ENCODE data around the gene RUNX2.
"Not testable (repeated sequence)": the region's sequence is repeated elsewhere in the genome, so short reads cannot be mapped to it uniquely, and the experiment has no call there.

The RUNX2 gene

DNA sequence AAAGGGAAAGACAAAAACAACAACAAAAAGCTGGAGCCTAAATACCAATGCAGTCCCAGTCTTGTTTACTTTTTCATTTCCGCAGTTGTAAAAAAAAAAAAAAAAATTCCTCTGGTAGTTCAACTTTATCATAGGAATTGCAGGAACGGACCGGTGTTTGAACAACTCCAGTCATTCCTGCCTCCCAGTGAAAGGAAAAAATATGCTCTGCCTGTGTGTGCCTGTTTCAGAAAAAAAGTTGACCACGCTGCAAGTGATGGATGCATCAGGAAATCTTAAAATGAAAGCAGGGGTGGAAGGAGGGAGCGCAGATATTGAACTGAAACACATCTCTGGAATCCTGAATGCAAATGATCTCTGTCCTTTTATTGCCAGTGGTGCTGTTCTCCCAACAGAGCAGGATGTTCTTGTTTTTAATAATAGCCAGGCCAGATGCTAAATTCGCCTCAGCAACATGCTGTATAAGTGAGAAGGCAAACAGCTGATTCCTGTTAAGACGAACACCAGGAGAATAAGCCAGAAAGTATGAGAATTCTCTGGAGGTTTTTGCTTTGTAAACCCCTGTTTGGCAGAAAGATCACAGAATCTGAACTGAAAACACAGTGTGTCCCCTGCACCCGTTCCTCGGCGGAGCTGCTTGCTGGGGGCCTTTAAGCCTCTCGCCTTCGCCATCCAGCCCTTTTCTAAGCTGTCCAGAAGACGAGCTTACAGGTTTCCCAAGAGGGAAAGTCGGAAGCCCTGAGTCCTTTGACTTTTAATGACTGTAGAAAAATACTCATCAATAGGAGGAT, 228.0 kb downstream of the RUNX2 start:
- peak; percentile 57 for DNase-seq (ENCODE audit: low read depth, low spot score)

DNA sequence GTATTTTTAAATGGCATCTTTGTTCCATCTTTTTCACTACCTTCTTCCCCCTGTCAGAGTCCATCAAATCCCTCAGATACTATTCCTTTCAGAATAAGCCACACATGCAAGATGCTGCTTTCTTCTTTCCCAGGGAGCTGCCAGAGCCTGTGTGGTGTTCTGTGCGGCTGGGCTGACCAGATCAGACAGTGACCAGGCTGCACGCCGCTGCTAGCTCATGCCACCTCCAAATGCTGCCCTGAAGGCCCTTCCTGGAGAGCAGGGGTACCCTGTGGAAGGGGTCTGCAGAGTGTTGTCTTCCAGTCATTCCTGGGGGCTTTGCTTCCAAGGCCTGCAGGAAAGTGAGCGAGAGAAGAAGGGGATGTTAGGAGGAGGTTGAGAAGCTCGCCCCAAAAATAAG, 228.7 kb downstream of the RUNX2 start:
- DNase-seq (ENCODE audit: low read depth, low spot score): no peak

DNA sequence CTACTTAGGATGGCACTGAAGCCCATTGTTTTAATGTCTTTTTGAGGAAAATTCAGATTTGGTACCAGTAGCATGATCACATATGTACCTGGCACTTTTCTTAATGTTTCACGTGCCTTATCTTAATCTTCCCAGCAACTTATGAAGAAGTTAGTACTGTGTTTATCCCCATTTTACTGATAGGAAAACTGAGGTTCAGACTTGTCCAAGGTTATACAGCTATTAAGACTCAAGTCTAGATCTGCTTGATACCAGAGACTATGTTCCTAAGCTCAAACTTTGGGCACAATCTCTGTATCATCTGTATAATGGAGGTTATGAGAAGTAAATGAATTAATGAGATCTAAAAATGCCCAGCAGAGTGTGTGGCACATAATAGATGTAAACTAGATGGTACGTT, 229.3 kb downstream of the RUNX2 start:
- DNase-seq (ENCODE audit: low read depth, low spot score): no peak

DNA sequence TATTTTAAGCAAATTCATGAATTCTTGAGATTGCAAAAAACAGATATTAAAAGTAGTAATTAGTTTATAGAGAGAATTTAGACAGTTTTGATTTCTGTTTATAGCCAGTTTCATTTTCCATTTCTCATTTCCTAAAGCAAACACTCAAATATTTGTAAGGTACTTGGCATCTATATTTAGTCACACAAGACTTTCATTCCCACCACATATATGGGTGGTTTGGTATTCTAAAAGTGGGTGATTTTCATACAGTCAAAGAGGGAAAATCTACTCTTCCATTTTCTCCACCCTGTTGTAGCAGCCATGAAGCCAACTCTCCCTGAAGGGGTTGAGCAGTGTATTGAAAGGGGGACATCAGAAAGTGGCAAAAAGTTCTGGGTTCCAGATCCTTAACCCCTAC, 230.7 kb downstream of the RUNX2 start:
- DNase-seq (ENCODE audit: low read depth, low spot score): no peak

DNA sequence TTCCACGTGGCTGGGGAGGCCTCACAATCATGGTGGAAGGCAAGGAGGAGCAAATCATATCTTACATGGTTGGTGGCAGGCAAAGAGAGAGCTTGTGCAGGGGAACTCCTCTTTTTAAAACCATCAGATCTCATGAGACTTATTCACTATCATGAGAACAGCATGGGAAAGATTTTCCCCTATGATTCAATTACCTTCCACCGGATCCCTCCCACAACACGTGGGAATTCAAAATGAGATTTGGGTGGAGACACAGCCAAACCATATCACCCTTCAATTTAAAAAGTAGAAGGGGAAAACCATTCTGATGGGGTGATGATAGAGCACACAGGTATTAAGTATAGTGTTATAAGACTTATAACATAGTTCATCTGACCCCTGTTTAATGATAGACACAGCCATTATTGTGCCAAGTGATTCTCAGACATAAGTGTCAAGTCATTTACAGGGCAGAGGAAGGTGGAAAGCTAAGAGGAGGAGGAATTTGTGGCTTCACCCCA, 232.2 kb downstream of the RUNX2 start:
- DNase-seq (ENCODE audit: low read depth, low spot score): not testable (repeated sequence)

DNA sequence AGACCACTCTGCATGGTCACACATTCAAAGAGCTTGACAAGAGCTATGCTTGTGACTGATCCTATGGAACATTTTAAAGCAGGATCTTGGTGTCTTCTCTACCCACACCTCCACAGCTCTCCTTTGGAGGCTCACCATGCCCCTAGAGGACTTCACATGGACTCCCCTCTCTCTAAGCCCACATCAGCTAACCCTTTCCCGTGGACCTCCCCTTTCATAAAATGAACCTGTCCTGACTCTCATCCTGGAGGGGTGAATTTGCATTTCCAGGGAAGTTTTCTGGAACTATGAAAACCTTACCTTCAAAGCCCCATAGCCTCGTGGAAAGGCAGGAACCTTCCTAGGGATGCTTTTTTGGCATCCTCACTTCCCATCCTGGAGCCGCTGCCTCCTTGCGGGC, 234.0 kb downstream of the RUNX2 start:
- DNase-seq (ENCODE audit: low read depth, low spot score): no peak

DNA sequence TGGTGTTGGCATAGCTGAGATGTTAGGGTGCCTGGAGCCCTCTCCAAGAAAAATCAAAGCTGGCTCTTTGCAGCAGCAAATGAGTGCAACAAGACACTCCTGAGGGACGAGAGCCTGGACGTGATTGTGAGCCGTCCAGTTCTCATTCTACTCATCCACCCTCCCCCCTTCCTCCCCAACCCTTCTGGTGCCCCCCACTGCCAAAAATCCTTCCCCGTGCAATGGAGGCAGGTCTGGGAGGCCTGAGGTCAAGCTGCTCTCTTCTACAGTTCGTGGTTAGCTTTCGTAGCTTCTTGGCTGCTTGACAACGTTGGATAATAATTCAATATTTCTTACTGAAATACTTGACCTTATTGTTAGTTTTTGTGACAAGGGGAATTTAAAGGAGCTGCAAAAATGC, 234.9 kb downstream of the RUNX2 start:
- DNase-seq (ENCODE audit: low read depth, low spot score): no peak

DNA sequence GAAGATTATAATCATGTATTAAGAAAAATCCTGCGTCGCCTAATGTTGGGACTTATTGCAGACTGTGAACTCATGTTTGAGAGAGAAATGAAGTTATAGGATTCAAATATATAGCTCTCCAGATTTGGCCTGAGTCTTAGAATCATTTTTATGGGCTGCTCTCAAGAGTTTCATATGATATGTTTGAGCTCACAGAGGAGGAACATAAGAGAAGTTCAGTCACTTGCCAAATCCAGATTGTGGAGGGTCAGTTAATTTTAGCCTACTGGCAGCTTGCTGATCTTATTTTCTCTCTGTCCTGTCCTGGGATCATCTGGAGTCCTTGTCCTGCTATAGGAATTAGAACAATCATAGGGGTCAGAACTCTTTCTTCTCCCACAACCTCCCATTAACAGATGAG, 235.7 kb downstream of the RUNX2 start:
- no peak for DNase-seq (ENCODE audit: low read depth, low spot score)

DNA sequence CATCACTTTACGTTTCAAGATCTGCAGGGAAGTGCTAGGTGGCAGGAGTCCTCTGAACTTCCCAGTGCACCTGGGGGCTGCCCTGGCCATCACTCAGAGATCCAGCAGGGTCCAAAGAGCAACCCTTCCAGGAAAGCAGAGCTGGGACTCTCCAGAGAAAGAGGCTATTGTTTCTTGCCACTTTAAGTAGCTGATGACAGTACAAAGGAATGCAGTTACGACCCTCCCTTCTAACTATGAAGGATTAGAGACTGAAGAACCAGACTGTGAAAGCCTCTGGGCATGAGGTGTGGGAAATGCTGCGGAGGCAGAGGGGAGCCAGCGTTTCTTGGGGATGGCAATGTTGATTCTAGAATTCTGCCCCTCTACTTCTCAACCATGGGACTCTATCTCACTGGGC, 238.8 kb downstream of the RUNX2 start:
- no peak for DNase-seq (ENCODE audit: low read depth, low spot score)

DNA sequence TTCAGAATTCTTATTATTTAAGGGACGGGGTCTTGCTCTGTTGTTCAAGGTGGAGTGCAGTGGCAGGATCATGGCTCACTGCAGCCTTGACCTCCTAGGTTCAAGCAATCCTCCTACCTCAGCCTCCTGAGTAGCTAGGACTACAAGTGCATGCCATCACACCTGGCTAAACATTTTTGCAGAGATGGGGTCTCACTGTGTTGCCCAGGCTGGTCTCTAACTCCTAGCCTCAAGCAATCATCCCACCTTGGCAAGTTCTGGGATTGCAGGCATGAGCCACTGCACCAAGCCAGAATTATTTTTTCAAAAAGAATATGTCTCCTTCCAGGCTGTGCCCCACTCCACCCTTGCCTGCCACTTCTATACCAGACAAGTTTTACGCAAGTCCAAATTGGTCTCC, 239.7 kb downstream of the RUNX2 start:
- no peak for DNase-seq (ENCODE audit: low read depth, low spot score)

DNA sequence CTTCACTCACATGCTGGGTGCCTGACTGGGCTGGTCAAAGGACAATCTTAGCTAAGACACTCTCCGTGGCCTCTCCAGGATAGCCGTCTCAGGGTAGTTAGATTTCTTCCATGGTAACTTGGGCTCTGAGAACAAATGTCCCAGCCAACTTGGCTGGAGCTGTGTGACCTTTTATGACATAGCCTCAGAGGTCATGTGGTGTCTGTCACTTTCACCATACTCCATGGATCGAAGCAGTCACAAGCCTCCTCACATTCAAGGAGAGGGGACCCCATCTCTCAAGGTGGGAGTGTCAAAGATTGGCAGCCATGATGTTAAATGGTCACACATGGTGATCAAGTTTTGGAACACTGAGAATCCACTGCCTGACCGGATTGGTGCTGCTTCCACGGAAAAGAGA, 240.5 kb downstream of the RUNX2 start:
- DNase-seq (ENCODE audit: low read depth, low spot score): no peak

DNA sequence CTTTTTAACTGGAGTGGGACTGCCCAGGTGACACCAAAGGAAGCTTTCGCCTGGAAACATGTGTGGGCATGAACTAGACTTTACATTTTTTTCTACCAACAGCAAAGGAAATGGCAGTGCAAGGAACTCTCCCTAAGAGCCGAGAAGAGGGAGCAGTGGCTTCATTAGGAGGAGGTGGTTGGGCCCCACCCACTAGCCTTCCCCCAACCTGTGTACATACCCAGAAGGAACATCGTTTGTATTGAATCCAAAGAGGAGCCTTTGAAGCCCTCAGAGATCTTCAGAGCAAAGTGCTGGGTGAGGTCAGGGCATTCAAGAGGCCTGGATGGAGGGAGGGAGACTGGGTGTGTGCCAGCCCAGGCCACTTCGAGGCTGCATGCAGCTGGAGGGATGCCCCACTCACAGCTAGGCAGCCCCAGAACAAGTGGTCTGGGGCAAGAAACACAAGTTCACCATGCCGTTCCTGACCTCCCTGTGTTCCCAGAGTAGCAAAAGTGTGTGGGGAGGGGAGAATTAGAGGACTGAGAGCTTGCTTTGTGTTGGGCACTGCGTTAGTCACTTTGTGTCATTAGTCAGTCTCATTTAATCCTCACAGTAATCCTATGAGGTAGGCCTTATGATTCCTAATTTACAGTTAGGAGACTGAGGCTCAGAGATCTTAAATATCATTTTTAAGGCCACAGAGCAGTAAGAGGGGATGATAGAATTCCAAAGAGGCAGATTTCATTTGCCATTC, 241.2 kb downstream of the RUNX2 start:
- DNase-seq (ENCODE audit: low read depth, low spot score): no peak

DNA sequence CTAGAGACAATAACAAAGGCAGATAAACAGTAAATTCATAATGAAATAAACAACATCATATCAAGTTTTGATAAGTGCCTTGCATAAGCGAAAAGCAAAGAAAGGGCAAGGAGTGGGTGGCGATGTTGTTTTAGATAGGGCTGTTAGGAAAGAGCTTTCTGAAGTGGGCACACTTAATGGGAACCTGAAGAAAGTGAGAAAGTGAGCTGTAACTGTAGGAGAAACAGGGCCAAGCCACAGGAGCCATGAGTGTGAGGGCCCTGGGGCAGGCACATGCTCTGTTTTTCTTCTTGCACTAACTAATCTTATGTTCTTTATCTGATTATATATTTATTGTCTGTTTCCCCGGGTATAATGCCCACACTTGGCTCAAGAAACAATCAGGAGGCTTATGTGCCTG, 243.0 kb downstream of the RUNX2 start:
- no peak for DNase-seq (ENCODE audit: low read depth, low spot score)

DNA sequence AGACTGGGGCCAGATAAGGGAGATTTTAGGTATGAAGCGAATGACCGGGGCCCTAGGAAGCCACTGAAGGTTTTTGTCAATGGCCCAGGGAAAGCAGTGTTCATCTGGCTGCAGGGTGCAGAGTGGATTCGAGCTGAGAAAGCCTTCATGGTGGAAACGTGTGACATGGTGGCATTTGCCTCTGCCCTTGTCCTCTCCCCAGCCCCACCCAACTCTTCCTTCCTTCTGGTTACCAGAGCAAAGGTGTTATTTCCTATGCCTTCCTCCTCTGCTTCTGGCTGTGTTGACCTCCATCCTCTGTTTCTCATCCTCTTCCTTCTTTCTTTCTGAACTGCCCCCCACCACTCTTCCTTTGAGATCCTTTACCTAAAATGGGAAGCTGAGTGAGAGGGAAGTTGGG, 244.7 kb downstream of the RUNX2 start:
- DNase-seq (ENCODE audit: low read depth, low spot score): no peak

DNA sequence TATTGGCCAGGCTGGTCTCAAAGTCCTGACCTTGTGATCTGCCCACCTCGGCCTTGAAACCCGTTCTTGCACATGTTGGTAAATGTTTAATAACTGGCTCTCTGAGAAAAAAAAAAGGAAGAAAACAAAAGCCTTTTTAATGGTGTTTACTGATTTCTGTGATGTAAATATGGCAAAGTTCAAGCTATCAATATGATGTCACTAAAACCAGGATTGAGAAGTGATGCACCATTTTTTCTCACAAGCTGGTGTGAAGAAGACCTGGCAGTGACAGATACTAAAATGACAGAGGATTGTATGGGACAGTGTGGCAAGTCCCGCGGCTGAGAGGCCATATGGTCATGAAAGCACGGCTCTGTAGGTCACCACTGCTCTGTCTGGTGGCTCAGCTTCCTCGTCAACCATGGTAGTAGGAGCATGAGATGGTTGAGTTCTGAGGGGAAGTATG, 245.9 kb downstream of the RUNX2 start:
- DNase-seq (ENCODE audit: low read depth, low spot score): no peak

DNA sequence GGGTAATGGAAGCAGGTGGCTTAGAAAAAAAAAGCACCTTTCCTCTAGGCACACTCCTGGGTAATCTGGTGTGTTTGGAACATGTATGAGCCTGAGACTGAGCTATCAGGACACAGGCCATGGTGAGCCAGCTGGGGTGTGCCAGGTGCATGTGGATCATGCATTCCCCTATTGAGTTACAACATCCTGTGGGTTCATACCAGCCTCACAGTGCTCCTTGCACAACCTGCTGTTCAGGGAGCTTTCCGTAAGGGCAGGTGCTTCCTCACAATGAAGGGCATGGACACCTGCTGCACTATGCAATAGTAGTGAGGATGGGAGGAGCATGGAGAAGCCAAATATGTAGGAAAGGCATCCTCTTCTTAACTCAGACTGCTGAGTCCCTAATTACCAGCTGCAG, 246.8 kb downstream of the RUNX2 start:
- no peak for DNase-seq (ENCODE audit: low read depth, low spot score)

DNA sequence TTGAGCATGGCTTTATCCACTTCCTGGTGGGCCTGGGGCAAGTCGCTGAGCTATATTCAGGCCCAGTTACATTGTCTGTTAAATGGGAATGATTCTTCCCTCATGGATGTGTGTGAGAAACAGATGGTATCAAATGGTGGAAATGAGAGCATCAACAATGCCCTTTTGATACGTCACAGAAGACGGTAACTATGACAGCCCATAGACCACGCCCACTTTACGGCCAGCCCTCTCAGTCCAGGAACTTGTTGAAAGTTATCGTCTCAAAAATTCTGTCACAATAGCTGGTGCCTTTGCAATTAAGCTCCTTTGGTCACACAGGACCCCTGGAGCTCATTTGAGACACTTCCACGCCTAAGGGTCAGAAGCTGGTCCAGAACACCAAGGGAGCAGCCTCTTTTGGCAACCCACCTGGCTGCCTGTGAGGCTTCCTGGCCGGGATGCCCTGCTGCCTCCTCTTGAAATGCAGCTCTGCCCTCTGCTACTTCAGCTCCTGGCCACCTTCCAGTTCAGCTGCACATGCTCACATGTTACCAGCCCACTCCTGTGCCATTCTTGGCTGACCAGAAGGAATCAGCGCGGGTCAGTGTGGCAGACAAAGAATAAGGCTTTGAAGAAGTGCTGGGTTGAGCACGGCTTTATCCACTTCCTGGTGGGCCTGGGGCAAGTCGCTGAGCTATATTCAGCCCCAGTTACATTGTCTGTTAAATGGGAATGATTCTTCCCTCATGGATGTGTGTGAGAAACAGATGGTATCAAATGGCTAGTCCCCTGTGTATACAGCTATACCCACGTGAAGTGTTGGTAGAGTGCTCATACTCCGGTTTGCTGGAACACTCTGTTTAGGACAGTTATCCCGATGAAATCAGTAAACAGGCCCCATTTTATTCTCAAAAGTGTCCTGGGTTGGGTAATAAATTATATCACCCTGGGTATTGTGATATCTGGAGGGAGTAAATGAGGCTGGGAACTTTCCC, 248.8 kb downstream of the RUNX2 start:
- DNase-seq (ENCODE audit: low read depth, low spot score): no peak

DNA sequence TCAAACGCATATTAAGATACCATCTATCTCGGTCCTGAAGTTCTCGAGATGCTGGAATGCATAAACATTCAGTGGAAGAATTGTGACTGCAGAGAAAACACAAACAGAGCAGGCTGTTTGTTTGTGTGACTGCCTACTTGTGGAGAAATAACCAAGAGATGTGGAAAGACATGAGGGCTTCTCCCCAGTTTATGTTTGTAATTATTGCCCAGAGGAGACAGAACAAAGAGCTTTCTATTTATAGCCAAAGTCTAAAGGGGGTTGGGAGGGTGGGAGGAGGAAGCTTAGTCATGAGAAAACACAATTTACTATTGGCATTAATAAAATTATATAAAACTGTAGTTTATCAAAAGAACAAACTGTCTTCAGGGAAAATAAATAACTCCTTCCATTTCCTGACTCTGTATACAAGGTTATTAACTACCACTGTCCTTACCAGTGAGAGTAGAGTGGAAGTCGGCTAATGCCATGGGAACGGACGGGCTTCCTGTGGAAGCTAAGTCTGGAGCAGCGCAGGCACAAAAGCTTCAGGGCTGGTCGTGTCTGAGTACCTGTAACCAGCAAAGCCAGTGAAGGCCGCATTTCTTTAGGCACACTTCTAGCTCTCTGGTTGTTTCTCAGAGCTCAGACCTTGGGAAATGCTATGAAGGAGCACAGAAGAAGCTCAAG, 249.8 kb downstream of the RUNX2 start:
- no peak for DNase-seq (ENCODE audit: low read depth, low spot score)

DNA sequence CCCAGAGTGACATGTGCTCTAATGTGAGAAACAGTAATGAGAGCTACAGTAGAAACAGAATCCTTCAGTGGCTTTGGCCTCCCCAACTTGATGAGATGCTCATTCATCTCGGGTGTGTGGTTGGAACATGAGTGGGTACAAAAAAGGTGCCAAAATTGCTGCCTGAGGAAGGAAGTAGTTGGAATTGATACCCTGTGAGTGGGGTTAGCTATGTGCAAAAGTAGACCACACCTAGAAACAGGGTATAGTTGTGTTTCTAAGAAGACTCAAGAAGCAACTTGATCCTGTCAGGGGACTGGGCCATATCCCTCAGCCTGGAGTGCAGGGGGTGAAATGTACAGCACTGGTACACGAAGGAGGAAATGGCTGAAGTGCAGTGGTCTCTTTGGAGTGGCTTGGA, 256.0 kb downstream of the RUNX2 start:
- DNase-seq (ENCODE audit: low read depth, low spot score): no peak

DNA sequence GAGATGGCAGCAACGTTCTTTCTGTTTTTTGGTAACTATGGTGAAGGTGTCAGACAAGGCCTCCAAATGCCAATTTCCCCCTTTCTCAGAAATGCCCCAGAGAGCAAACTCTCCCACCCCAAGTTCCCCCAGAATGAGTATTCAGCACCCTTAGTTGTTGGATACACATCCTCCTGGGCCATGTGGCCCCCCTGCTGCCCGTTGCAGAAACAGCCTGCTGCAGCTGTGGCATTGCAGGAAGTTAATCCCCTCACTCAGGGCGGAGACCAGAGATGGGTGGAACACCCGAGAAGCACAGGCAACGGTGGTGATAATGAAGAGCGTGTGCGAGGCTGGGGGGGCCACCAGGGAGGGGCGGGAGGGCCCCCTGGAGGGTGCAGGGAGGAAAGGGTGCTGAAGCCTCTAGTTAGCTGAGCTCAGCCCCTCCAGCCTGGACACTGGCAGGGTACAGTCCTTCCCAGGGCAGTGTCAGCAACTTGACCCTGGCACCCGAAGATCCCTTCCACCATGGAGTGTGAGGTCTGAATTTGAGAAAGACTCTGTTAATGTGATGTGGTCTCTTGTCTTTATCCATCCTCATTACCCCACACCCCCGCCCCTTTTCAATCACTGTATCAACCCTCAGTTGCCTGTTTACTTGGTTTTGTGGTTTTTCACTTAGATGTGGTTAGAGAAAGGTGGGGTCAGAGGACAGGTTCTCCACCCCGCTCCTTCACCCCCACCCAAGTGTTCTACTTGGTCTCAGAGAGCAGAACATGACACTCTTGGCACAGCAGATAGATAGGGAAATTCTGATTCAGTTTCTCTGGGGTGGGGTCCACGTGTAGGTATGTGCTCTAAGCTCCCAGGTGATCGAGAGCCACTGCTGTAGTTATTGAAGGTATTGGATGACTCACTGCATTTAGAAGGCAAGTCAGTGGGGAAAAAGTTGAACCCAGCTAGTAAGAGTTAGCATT, 258.4 kb downstream of the RUNX2 start:
- no peak for DNase-seq (ENCODE audit: low read depth, low spot score)
